HepG2 (cell line): Measurements from ENCODE around the gene RHBDD3. TPM values are rescaled to one million over a fixed set of nuclear protein-coding genes. Genes with fewer than 3 reads are reported as not detected.

Experiments
- ATF6 ChIP-seq: sonication (generic); formaldehyde crosslinking; conservative IDR thresholded peaks from 2 replicates; pipeline ENCODE4 v1.4.0; 2020; ENCODE audit warnings: missing genetic modification reagents
- CBX1 ChIP-seq: IDR thresholded peaks from one replicate; pipeline ENCODE4 v1.6.1; 2016; ENCODE audit warnings: antibody characterized with exemption, low read depth
- E2F5 ChIP-seq: sonication (generic); formaldehyde crosslinking; conservative IDR thresholded peaks from 2 replicates; pipeline ENCODE4 v1.4.0; 2020; ENCODE audit warnings: missing genetic modification reagents
- ISL2 ChIP-seq: sonication (generic); formaldehyde crosslinking; IDR thresholded peaks from 2 replicates; pipeline ENCODE4 v1.5.0; 2020; ENCODE audit warnings: missing genetic modification reagents
- KLF15 ChIP-seq: sonication (generic); formaldehyde crosslinking; IDR thresholded peaks from 2 replicates; pipeline ENCODE4 v1.8.1; 2023; ENCODE audit warnings: borderline replicate concordance, mild to moderate bottlenecking, inconsistent platforms, missing genetic modification reagents, mixed read lengths
- MZF1 ChIP-seq: sonication (generic); formaldehyde crosslinking; IDR thresholded peaks from 2 replicates; pipeline ENCODE4 v1.8.1; 2023; ENCODE audit warnings: mild to moderate bottlenecking, missing genetic modification reagents, borderline replicate concordance
- NFAT5 ChIP-seq: sonication (generic); formaldehyde crosslinking; IDR thresholded peaks from 2 replicates; pipeline ENCODE4 v1.4.0; 2020; ENCODE audit warnings: missing genetic modification reagents
- SSRP1 ChIP-seq: IDR thresholded peaks from 2 replicates; pipeline ENCODE4 v1.6.1; 2016; ENCODE audit warnings: control low read depth
- STAT6 ChIP-seq: sonication (generic); formaldehyde crosslinking; IDR thresholded peaks from 2 replicates; pipeline ENCODE4 v1.4.0; 2020; ENCODE audit warnings: missing genetic modification reagents, mild to moderate bottlenecking, borderline replicate concordance
- USF2 ChIP-seq, 2 experiments: sonication (generic) in 1 of 2; formaldehyde crosslinking in 1 of 2; IDR thresholded peaks; 2 replicates each; pipeline versions ENCODE4 v1.5.1 to v1.6.1; 2011 to 2020; ENCODE audit warnings: borderline replicate concordance in 1 of 2, low read depth in 1 of 2, low read length in 1 of 2, mild to moderate bottlenecking in 1 of 2, missing genetic modification reagents in 1 of 2, moderate library complexity in 1 of 2
- ZNF414 ChIP-seq: sonication (generic); formaldehyde crosslinking; IDR thresholded peaks from 2 replicates; pipeline ENCODE4 v1.5.0; 2020; ENCODE audit warnings: missing genetic modification reagents
- ZNF768 ChIP-seq: sonication (generic); formaldehyde crosslinking; IDR thresholded peaks from 2 replicates; pipeline ENCODE4 v1.4.0; 2020; ENCODE audit warnings: missing genetic modification reagents
- ZNF782 ChIP-seq: sonication (generic); formaldehyde crosslinking; IDR thresholded peaks from 2 replicates; pipeline ENCODE4 v1.4.0; 2020; ENCODE audit warnings: missing genetic modification reagents, mild to moderate bottlenecking, borderline replicate concordance
- polyA plus RNA-seq, 8 experiments: library from polyadenylated mRNA; depleted of rRNA in 3 of 8; stranded (reverse) in 7 of 8; unstranded in 1 of 8; fragments of >200 nt; fragmentation: Illumina TruSeq in 4 of 8; extraction: Trizol in 4 of 8; gene quantifications; 2 replicates each; pipeline versions ENCODE4 v1.2.1 to v1.2.3, GENCODE V29; 2011 to 2016; ENCODE audit warnings: low read depth in 4 of 8, missing spikeins in 1 of 8, mixed read lengths in 1 of 8; ENCODE audit not compliant: insufficient read depth in 1 of 8
- total RNA-seq, 5 experiments: library from RNA; depleted of rRNA; stranded (reverse); fragments of >200 nt; fragmentation: Illumina TruSeq; extraction: Trizol; gene quantifications; 2 replicates each; pipeline ENCODE4 v1.2.3, GENCODE V29; 2016; ENCODE audit warnings: low read depth in 1 of 5

RHBDD3 gene
- total and polyA plus RNA-seq, 2 of the 13 experiments (the other 11 are each of a cell fraction or from before 2014, with no cell fraction given): 12.1 to 26.7 TPM

- TF ChIP-seq NFAT5 (CRISPR knock-in tag): no peak
- no peak for TF ChIP-seq ATF6 (CRISPR knock-in tag)
- no peak for TF ChIP-seq STAT6 (CRISPR knock-in tag)
- TF ChIP-seq ISL2 (CRISPR knock-in tag): 0 out of 2 replicates have a peak, but pooled peaks have one; percentile 23
- no peak for TF ChIP-seq SSRP1 (CRISPR knock-in tag)
- no peak for TF ChIP-seq E2F5 (CRISPR knock-in tag)
- no peak for TF ChIP-seq MZF1 (CRISPR knock-in tag)
- no peak for TF ChIP-seq ZNF414 (CRISPR knock-in tag)
- no peak for TF ChIP-seq KLF15 (CRISPR knock-in tag)
- no peak for TF ChIP-seq ZNF782 (CRISPR knock-in tag)
- no peak for TF ChIP-seq ZNF768
- TF ChIP-seq USF2 (IDR thresholded peaks at IDR 0.05; ENCODE audit: low read depth, low read length): no peak
- no peak for TF ChIP-seq USF2 (CRISPR knock-in tag; IDR thresholded peaks at IDR 0.05; ENCODE audit: borderline replicate concordance)
- TF ChIP-seq CBX1: no peak
Observed at GRCh38 chr22:29216873-29217666, 50.7 kb downstream of the RHBDD3 start (continued).
